HepG2 (cell line): Measurements from ENCODE around the gene KIZ. TPM values are rescaled to one million over a fixed set of nuclear protein-coding genes. Genes with fewer than 3 reads are reported as not detected.

Experiments used
- ATAC-seq: fragments of 200-7000 bp; cut with Tn5 transposase; 3 replicates; pipeline ENCODE4 v1.9.1; 2020; ENCODE audit warnings: mild to moderate bottlenecking, moderate library complexity
- BruUV-seq: library from RNA; stranded (reverse); fragments of 400-500 nt; replicated peaks from 2 replicates; lab custom pipeline; 2021; lab: Mats Ljungman, UMichigan
- CTCF ChIA-PET: fragments of 300-600 bp; formaldehyde crosslinking; extraction: SDS; loops from one replicate; lab custom pipeline; 2021; ENCODE audit warnings: low total read pairs, inconsistent platforms, low intra/inter-chr PET ratio; lab: Yijun Ruan, JAX
- POLR2A ChIA-PET: fragments of 350-600 bp; sonication (Branson Sonifier 250); formaldehyde crosslinking; loops from one replicate; lab custom pipeline; 2020; ENCODE audit warnings: antibody characterized with exemption, inconsistent platforms; lab: Yijun Ruan, JAX
- DNase-seq: peaks from one replicate; pipeline ENCODE4 v3.0.0-alpha.2; 2015; ENCODE audit warnings: low spot score
- FAIRE-seq: peaks from 3 replicates; lab custom pipeline; 2011; peaks lifted over from hg19 to GRCh38; lab: Jason Lieb, UNC
- H2AFZ ChIP-seq: one replicate; pipeline ENCODE4 v1.6.1; 2011; ENCODE audit warnings: low read length, inconsistent platforms
- H3K27ac ChIP-seq: fragments of 300-600 bp; 3 replicates; pipeline ENCODE4 v1.8.0; 2011; ENCODE audit warnings: mixed run types, mild to moderate bottlenecking, mixed read lengths, low read length, inconsistent platforms; ENCODE audit not compliant: insufficient read depth; ENCODE audit errors: extremely low read length
- H3K27me3 ChIP-seq, 2 experiments: fragments of 200-600 bp in 1 of 2; 2 replicates in 1 of 2; 3 replicates in 1 of 2; pipeline versions ENCODE4 v1.6.0 to v1.8.0; 2011; ENCODE audit warnings: low read length in 2 of 2, mild to moderate bottlenecking in 2 of 2, moderate library complexity in 2 of 2, inconsistent platforms in 1 of 2; ENCODE audit not compliant: insufficient read depth in 2 of 2, control insufficient read depth in 1 of 2
- H3K36me3 ChIP-seq, 2 experiments: fragments of 200-600 bp in 1 of 2; replicated peaks in 1 of 2; 2 replicates in 1 of 2; 3 replicates in 1 of 2; pipeline versions ENCODE4 v1.5.1 to v1.8.0; 2011; ENCODE audit warnings: low read length in 2 of 2, inconsistent platforms in 1 of 2; ENCODE audit not compliant: insufficient read depth in 2 of 2, control insufficient read depth in 1 of 2
- H3K4me1 ChIP-seq: 2 replicates; pipeline ENCODE4 v1.5.1; 2012; ENCODE audit warnings: low read length, inconsistent platforms; ENCODE audit not compliant: insufficient read depth
- H3K4me2 ChIP-seq: 2 replicates; pipeline ENCODE4 v1.6.0; 2011; ENCODE audit warnings: low read depth, low read length, inconsistent platforms
- H3K4me3 ChIP-seq, 3 experiments: fragments of 200-600 bp in 1 of 3; sonication (generic), shearing (Covaris generic) in 1 of 3; replicated peaks in 1 of 3; 2 replicates each; pipeline ENCODE4 v1.5.1; 2011 to 2016; ENCODE audit warnings: low read length in 3 of 3, inconsistent platforms in 2 of 3, low read depth in 2 of 3, mild to moderate bottlenecking in 2 of 3, control low read depth in 1 of 3, mixed read lengths in 1 of 3; ENCODE audit not compliant: insufficient read depth in 1 of 3
- H3K79me2 ChIP-seq: one replicate; pipeline ENCODE4 v1.6.1; 2011; ENCODE audit warnings: low read length, inconsistent platforms; ENCODE audit not compliant: insufficient read depth
- H3K9ac ChIP-seq: 2 replicates; pipeline ENCODE4 v1.6.0; 2011; ENCODE audit warnings: mild to moderate bottlenecking, low read depth, low read length, inconsistent platforms; ENCODE audit not compliant: insufficient read depth
- H3K9me3 ChIP-seq: 2 replicates; pipeline ENCODE4 v1.5.1; 2012; ENCODE audit warnings: mild to moderate bottlenecking, low read length
- H4K20me1 ChIP-seq: 2 replicates; pipeline ENCODE4 v1.6.0; 2011; ENCODE audit warnings: inconsistent platforms, mild to moderate bottlenecking, low read length, moderate library complexity; ENCODE audit not compliant: insufficient read depth
- ASH2L ChIP-seq: fragments of 300-600, 200-600 bp; sonication (generic); IDR thresholded peaks from 2 replicates; pipeline ENCODE4 v1.7.0; 2017; ENCODE audit warnings: low read depth, mild to moderate bottlenecking, moderate library complexity, mixed read lengths, low read length; ENCODE audit not compliant: insufficient read length
- EEA1 ChIP-seq: sonication (generic); formaldehyde crosslinking; IDR thresholded peaks from 2 replicates; pipeline ENCODE4 v1.5.1; 2020; ENCODE audit warnings: mild to moderate bottlenecking, missing genetic modification reagents, borderline replicate concordance
- HINFP ChIP-seq: sonication (generic); formaldehyde crosslinking; IDR thresholded peaks from 2 replicates; pipeline ENCODE4 v1.4.0; 2020; ENCODE audit warnings: low read depth, mild to moderate bottlenecking, missing genetic modification reagents
- IKZF5 ChIP-seq: IDR thresholded peaks from 2 replicates; pipeline ENCODE4 v1.6.1; 2018; ENCODE audit warnings: missing genetic modification reagents, mild to moderate bottlenecking, missing compliant biosample characterization
- MTF2 ChIP-seq: sonication (generic); formaldehyde crosslinking; IDR thresholded peaks from 2 replicates; pipeline ENCODE4 v1.5.0; 2020; ENCODE audit warnings: missing genetic modification reagents, borderline replicate concordance
- SIN3B ChIP-seq: fragments of 150-350 bp; IDR thresholded peaks from 2 replicates; pipeline ENCODE4 v1.6.1; 2014; ENCODE audit warnings: low read length
- SNAPC2 ChIP-seq: sonication (generic); formaldehyde crosslinking; IDR thresholded peaks from 2 replicates; pipeline ENCODE4 v1.8.1; 2022; ENCODE audit warnings: mild to moderate bottlenecking, missing genetic modification reagents
- ZHX1 ChIP-seq: sonication (generic); formaldehyde crosslinking; IDR thresholded peaks from 2 replicates; pipeline ENCODE4 v1.8.1; 2022; ENCODE audit warnings: low read depth, mild to moderate bottlenecking, missing genetic modification reagents
- ZNF207 ChIP-seq: fragments of 450-650 bp; IDR thresholded peaks from 2 replicates; pipeline ENCODE4 v1.6.1; 2016; ENCODE audit warnings: antibody characterized with exemption, borderline replicate concordance
- ZNF281 ChIP-seq: sonication (generic); formaldehyde crosslinking; IDR thresholded peaks from 2 replicates; pipeline ENCODE4 v1.4.0; 2020; ENCODE audit warnings: missing genetic modification reagents, borderline replicate concordance
- ZNF282 ChIP-seq: fragments of 450-650 bp; IDR thresholded peaks from 2 replicates; pipeline ENCODE4 v1.6.1; 2018; ENCODE audit not compliant: partially characterized antibody
- ZNF335 ChIP-seq: sonication (generic); formaldehyde crosslinking; IDR thresholded peaks from 2 replicates; pipeline ENCODE4 v1.4.0; 2020; ENCODE audit warnings: missing genetic modification reagents
- ZNF362 ChIP-seq: sonication (generic); formaldehyde crosslinking; IDR thresholded peaks from 2 replicates; pipeline ENCODE4 v1.4.0; 2020; ENCODE audit warnings: missing genetic modification reagents, mild to moderate bottlenecking, borderline replicate concordance
- ZNF367 ChIP-seq: sonication (generic); formaldehyde crosslinking; IDR thresholded peaks from 2 replicates; pipeline ENCODE4 v1.4.0; 2020; ENCODE audit warnings: missing genetic modification reagents, borderline replicate concordance
- ZNF432 ChIP-seq: sonication (generic); formaldehyde crosslinking; IDR thresholded peaks from 2 replicates; pipeline ENCODE4 v1.5.0; 2020; ENCODE audit warnings: missing genetic modification reagents, mild to moderate bottlenecking, borderline replicate concordance
- ZNF615 ChIP-seq: sonication (generic); formaldehyde crosslinking; IDR thresholded peaks from 2 replicates; pipeline ENCODE4 v1.5.0; 2020; ENCODE audit warnings: mild to moderate bottlenecking, missing genetic modification reagents, borderline replicate concordance
- WGBS: methylation state at CpG from one replicate; pipeline ENCODE4 v1.1.6; 2017; ENCODE audit warnings: low lambda C conversion rate; 5-methylcytosine and 5-hydroxymethylcytosine counted together
- in situ Hi-C: cut with HindIII; loops from 2 replicates; pipeline ENCODE4 v1.10.0; 2017; ENCODE audit warnings: low pct_unique_long_range_greater_than_20kb; ENCODE audit not compliant: extremely low pct_ligation_motif_present
- intact Hi-C: fragments of 100-400 bp; cut with micrococcal nuclease; formaldehyde crosslinking; loops from one replicate; pipeline ENCODE4 v1.10.0; 2022; ENCODE audit not compliant: unreplicated experiment
- polyA plus RNA-seq, 8 experiments: library from polyadenylated mRNA; depleted of rRNA in 3 of 8; stranded (reverse) in 7 of 8; unstranded in 1 of 8; fragments of >200 nt; fragmentation: Illumina TruSeq in 4 of 8; extraction: Trizol in 4 of 8; gene quantifications; 2 replicates each; pipeline versions ENCODE4 v1.2.1 to v1.2.3, GENCODE V29; 2011 to 2016; ENCODE audit warnings: low read depth in 4 of 8, missing spikeins in 1 of 8, mixed read lengths in 1 of 8; ENCODE audit not compliant: insufficient read depth in 1 of 8
- total RNA-seq, 5 experiments: library from RNA; depleted of rRNA; stranded (reverse); fragments of >200 nt; fragmentation: Illumina TruSeq; extraction: Trizol; gene quantifications; 2 replicates each; pipeline ENCODE4 v1.2.3, GENCODE V29; 2016; ENCODE audit warnings: low read depth in 1 of 5

Gene KIZ
- total and polyA plus RNA-seq, 2 of the 13 experiments (the other 11 are each of a cell fraction or from before 2014, with no cell fraction given), result 46.3 to 114 TPM

- ChIA-PET CTCF (no interaction called here), POLR2A (no interaction called here)
- no peak for DNase-seq
- no peak overlapping the region for H3K9ac ChIP-seq
- TF ChIP-seq ZNF367 (no peak), MTF2 (CRISPR knock-in tag) (no peak), SNAPC2 (CRISPR knock-in tag) (no peak), EEA1 (CRISPR knock-in tag) (no peak), ZNF281 (CRISPR knock-in tag) (no peak), ZHX1 (CRISPR knock-in tag) (no peak), HINFP (CRISPR knock-in tag) (no peak), IKZF5 (CRISPR knock-in tag) (no peak), ZNF335 (no peak), SIN3B (no peak), ZNF362 (CRISPR knock-in tag) (no peak), ASH2L (no peak), ZNF432 (CRISPR knock-in tag) (no peak), ZNF282 (no peak), ZNF615 (CRISPR knock-in tag) (no peak), ZNF207 (no peak)
- H3K27ac ChIP-seq, result no peak overlapping the region
- no TSS peak for BruUV-seq
- intact Hi-C loops, result no loop called here
- H3K4me2 ChIP-seq, result no peak overlapping the region
- H3K4me3 ChIP-seq, result no peak overlapping the region
- no peaks in the 10 kb centered on the region for H3K27me3 ChIP-seq
- no peaks in the 10 kb centered on the region for H3K4me1 ChIP-seq
- no peak for ATAC-seq
- H4K20me1 ChIP-seq, result no peaks in the 10 kb centered on the region
- no peak for FAIRE-seq
- H3K36me3 ChIP-seq, result peaks cover 15 to 24% of the 10 kb centered on the region in 2 experiments
- in situ Hi-C loops, result no loop called here
- no peak overlapping the region for H2AFZ ChIP-seq
- WGBS, result 93% methylated on average over 1 of the region's 1 CpG
- no peaks in the 10 kb centered on the region for H3K9me3 ChIP-seq
- no peaks in the 10 kb centered on the region for H3K79me2 ChIP-seq
These were observed 30.4 kb downstream of the KIZ start for GRCh38 chr20:21156266-21156665.
